CD4-positive, alpha-beta T cell treated with Interleukin-21 for 1 hour (primary cell): ENCODE measurements around the gene LYPD4.

ENCODE experiments used
- DNase-seq: peaks from one replicate; pipeline ENCODE4 v3.0.0-alpha.2; 2020

Gene LYPD4

GRCh38 chr19:41872775-41873647 lies 28.5 kb upstream of the LYPD4 start:
- DNase-seq: peak; percentile 68

- DNase-seq: no peak
Measured at GRCh38 chr19:41872384-41872774, 27.9 kb upstream of the LYPD4 start.

- DNase-seq: peak; percentile 73
Measured at GRCh38 chr19:41871573-41872383, 27.3 kb upstream of the LYPD4 start.

- DNase-seq: no peak
Measured at GRCh38 chr19:41870401-41870873, 26.0 kb upstream of the LYPD4 start.

- no peak for DNase-seq
Measured at GRCh38 chr19:41869374-41869955, 25.0 kb upstream of the LYPD4 start.

GRCh38 chr19:41868989-41869300 lies 24.5 kb upstream of the LYPD4 start:
- DNase-seq: no peak

GRCh38 chr19:41868120-41868988 lies 23.9 kb upstream of the LYPD4 start:
- no peak for DNase-seq

- DNase-seq: no peak
Measured at GRCh38 chr19:41866284-41866683, 21.8 kb upstream of the LYPD4 start.

- no peak for DNase-seq
Measured at GRCh38 chr19:41864374-41864773, 19.9 kb upstream of the LYPD4 start.

- DNase-seq: no peak
Measured at GRCh38 chr19:41863209-41863931, 18.9 kb upstream of the LYPD4 start.

GRCh38 chr19:41862445-41862986 lies 18.0 kb upstream of the LYPD4 start:
- DNase-seq: no peak

- no peak for DNase-seq
Measured at GRCh38 chr19:41861846-41862245, 17.4 kb upstream of the LYPD4 start.

GRCh38 chr19:41861116-41861768 lies 16.8 kb upstream of the LYPD4 start:
- DNase-seq: no peak

- DNase-seq: no peak
Measured at GRCh38 chr19:41860419-41861115, 16.1 kb upstream of the LYPD4 start.

GRCh38 chr19:41859618-41860418 lies 15.3 kb upstream of the LYPD4 start, which contains the start of gene RPS19:
TSS of gene RPS19 (plus strand) at chr19:41860255. CDS start at chr19:41860775, 520 bp downstream.
- DNase-seq: peak; percentile 99

- no peak for DNase-seq
Measured at GRCh38 chr19:41859213-41859617, 14.7 kb upstream of the LYPD4 start.

- no peak for DNase-seq
Measured at GRCh38 chr19:41853768-41854167, 9.3 kb upstream of the LYPD4 start.

GRCh38 chr19:41853344-41853743 lies 8.9 kb upstream of the LYPD4 start:
- no peak for DNase-seq

GRCh38 chr19:41851456-41851855 lies 7.0 kb upstream of the LYPD4 start:
- DNase-seq: no peak
